Activated CD8-positive, alpha-beta T cell treated with anti-CD3 and anti-CD28 coated beads, Interleukin-2, amount 10 ng/mL, durations not matched to agents 7 days and 5 days (primary cell): ENCODE data around the gene NOSIP. TPM values are rescaled to one million over a fixed set of nuclear protein-coding genes. Genes with fewer than 3 reads are reported as not detected.

ENCODE experiments used
- total RNA-seq, 2 experiments: library from RNA; stranded (reverse); gene quantifications; one replicate each; pipeline ENCODE4 v1.2.3, GENCODE V29; 2021

Gene NOSIP
- total RNA-seq, 2 experiments from 2014 or later: 147 to 159 TPM

Other genes with a start within 250 kb of the NOSIP start
- 100 to 1,000 TPM; 162 to 176 TPM for gene CD37, start 245.2 kb downstream of the NOSIP start, total RNA-seq
- not detected for gene TEAD2, start 218.1 kb downstream of the NOSIP start, total RNA-seq
- gene DKKL1, start 216.7 kb downstream of the NOSIP start, total RNA-seq: not detected
- gene KASH5, start 192.3 kb downstream of the NOSIP start, total RNA-seq: not detected
- gene PTH2, start 157.1 kb downstream of the NOSIP start, total RNA-seq: not detected
- gene GFY, start 155.2 kb downstream of the NOSIP start, total RNA-seq: not detected
- gene SLC17A7, start 139.0 kb downstream of the NOSIP start, total RNA-seq: under 1 TPM in 1 of 2 experiments, not detected in 1; 0.16 TPM
- gene PIH1D1, start 128.7 kb downstream of the NOSIP start, total RNA-seq: 100 to 1,000 TPM; 128 to 129 TPM
- gene ALDH16A1, start 127.3 kb downstream of the NOSIP start, total RNA-seq: 10 to 100 TPM; 36.6 to 37.5 TPM
- 100 to 1,000 TPM; 280 to 297 TPM for gene FLT3LG, start 106.3 kb downstream of the NOSIP start, total RNA-seq
- 1,000 to 10,000 TPM; 1,992 to 2,019 TPM for gene RPL13A, start 92.9 kb downstream of the NOSIP start, total RNA-seq
- 1,000 to 10,000 TPM; 2,117 to 2,361 TPM for gene RPS11, start 84.1 kb downstream of the NOSIP start, total RNA-seq
- 1 to 10 TPM; 7.5 to 8.4 TPM for gene FCGRT, start 67.9 kb downstream of the NOSIP start, total RNA-seq
- 1 to 10 TPM; 1.9 to 2.8 TPM for gene RCN3, start 52.6 kb downstream of the NOSIP start, total RNA-seq
- 1 to 10 TPM; 1.5 to 1.9 TPM for gene PRRG2, start 760 bp upstream of the NOSIP start, total RNA-seq
- 10 to 100 TPM; 39.4 to 39.9 TPM for gene PRR12, start 10.6 kb upstream of the NOSIP start, total RNA-seq
- 1 to 10 TPM; 8.1 to 8.4 TPM for gene RRAS, start 59.6 kb upstream of the NOSIP start, total RNA-seq
- gene SCAF1, start 61.7 kb upstream of the NOSIP start, total RNA-seq: 10 to 100 TPM; 61.0 to 64.1 TPM
- 100 to 1,000 TPM; 133 to 137 TPM for gene IRF3, start 85.3 kb upstream of the NOSIP start, total RNA-seq
- gene BCL2L12, start 85.4 kb upstream of the NOSIP start, total RNA-seq: 10 to 100 TPM; 84.7 to 87.7 TPM
- gene PRMT1, start 96.7 kb upstream of the NOSIP start, total RNA-seq: 100 to 1,000 TPM; 160 to 169 TPM
- 1 to 10 TPM; 4.4 to 4.5 TPM for gene ADM5, start 109.0 kb upstream of the NOSIP start, total RNA-seq
- gene CPT1C, start 110.6 kb upstream of the NOSIP start, total RNA-seq: under 1 TPM; 0.52 to 0.82 TPM
- 1 to 10 TPM; 1.1 to 1.5 TPM for gene TSKS, start 182.8 kb upstream of the NOSIP start, total RNA-seq
- gene AP2A1, start 186.4 kb upstream of the NOSIP start, total RNA-seq: 10 to 100 TPM; 88.1 to 96.4 TPM
- 10 to 100 TPM; 23.1 to 24.2 TPM for gene FUZ, start 232.7 kb upstream of the NOSIP start, total RNA-seq
- 10 to 100 TPM; 59.9 to 62.2 TPM for gene MED25, start 237.7 kb upstream of the NOSIP start, total RNA-seq